Measurements from ENCODE around the gene EMILIN3. TPM values are rescaled to one million over a fixed set of nuclear protein-coding genes. Genes with fewer than 3 reads are reported as not detected.

Gene EMILIN3
- total and polyA plus RNA-seq, 2 of the 8 experiments (the other 6 are each of a cell fraction or from before 2014, with no cell fraction given), result 3.8 to 5.2 TPM

- no peak for TF ChIP-seq SIRT6 (IDR thresholded peaks at IDR 0.05; ENCODE audit: low read length)
- TF ChIP-seq CBX5 (IDR thresholded peaks at IDR 0.05; ENCODE audit: low read depth, low read length), result no peak
Observed at GRCh38 chr20:41398408-41398807, 31.8 kb upstream of the EMILIN3 start (continued).

Measured in H1 (cell line).